DOHH2 (cell line): ENCODE data around the gene PHB1.

Experiments used
- H3F3A ChIP-seq: fragments of 200-600 bp; sonication (generic), shearing (Covaris generic); 2 replicates; pipeline ENCODE4 v1.6.0; 2016; ENCODE audit warnings: antibody characterized with exemption, mild to moderate bottlenecking; ENCODE audit not compliant: control insufficient read depth, insufficient read depth
- H3K27ac ChIP-seq: fragments of 200-600 bp; sonication (generic); 2 replicates; pipeline ENCODE4 v1.5.1; 2014; ENCODE audit warnings: low read depth, mild to moderate bottlenecking, low read length, moderate library complexity
- H3K27me3 ChIP-seq: fragments of 200-600 bp; sonication (generic); 2 replicates; pipeline ENCODE4 v1.6.1; 2014; ENCODE audit warnings: mild to moderate bottlenecking, low read length, mixed read lengths; ENCODE audit not compliant: control insufficient read depth
- H3K36me3 ChIP-seq: fragments of 200-600 bp; sonication (generic); 2 replicates; pipeline ENCODE4 v1.6.1; 2014; ENCODE audit warnings: mild to moderate bottlenecking, low read length, moderate library complexity, mixed read lengths; ENCODE audit not compliant: control insufficient read depth
- H3K4me1 ChIP-seq: fragments of 200-600 bp; sonication (generic); 2 replicates; pipeline ENCODE4 v1.6.1; 2014; ENCODE audit warnings: mild to moderate bottlenecking, low read length, mixed read lengths; ENCODE audit not compliant: control insufficient read depth
- H3K4me2 ChIP-seq: fragments of 200-600 bp; sonication (generic); 2 replicates; pipeline ENCODE4 v1.6.0; 2014; ENCODE audit warnings: mild to moderate bottlenecking, low read length, moderate library complexity
- H3K4me3 ChIP-seq: fragments of 200-600 bp; sonication (generic); 2 replicates; pipeline ENCODE4 v1.5.1; 2014; ENCODE audit warnings: mild to moderate bottlenecking, low read length, mixed read lengths
- H3K79me2 ChIP-seq: fragments of 200-600 bp; sonication (generic); 2 replicates; pipeline ENCODE4 v1.6.1; 2014; ENCODE audit warnings: mild to moderate bottlenecking, low read length, mixed read lengths; ENCODE audit not compliant: control insufficient read depth
- H3K9me2 ChIP-seq: fragments of 200-600 bp; sonication (generic); replicated peaks from 2 replicates; pipeline ENCODE4 v1.6.1; 2014; ENCODE audit warnings: mild to moderate bottlenecking, low read length, mixed read lengths; ENCODE audit not compliant: control insufficient read depth
- H3K9me3 ChIP-seq: fragments of 200-600 bp; sonication (generic); 2 replicates; pipeline ENCODE4 v1.6.1; 2014; ENCODE audit warnings: antibody characterized with exemption, low read length, mixed read lengths; ENCODE audit not compliant: control insufficient read depth, insufficient read depth
- H4K20me1 ChIP-seq: fragments of 200-600 bp; sonication (generic); 2 replicates; pipeline ENCODE4 v1.6.0; 2014; ENCODE audit warnings: low read depth, mild to moderate bottlenecking, antibody characterized with exemption, low read length, moderate library complexity; ENCODE audit not compliant: control insufficient read depth, insufficient read depth
- CTCF ChIP-seq: fragments of 200-600 bp; sonication (generic); IDR thresholded peaks from one replicate; pipeline ENCODE4 v1.5.1; 2014; ENCODE audit warnings: antibody characterized with exemption, mild to moderate bottlenecking, low read depth, low read length; ENCODE audit not compliant: poor library complexity, severe bottlenecking
- EZH2phosphoT487 ChIP-seq: fragments of 200-600 bp; sonication (generic); IDR thresholded peaks from 2 replicates; pipeline ENCODE4 v1.6.1; 2017; ENCODE audit warnings: borderline replicate concordance, mild to moderate bottlenecking, antibody characterized with exemption, low read length, moderate library complexity, mixed read lengths

The PHB1 gene

DNA sequence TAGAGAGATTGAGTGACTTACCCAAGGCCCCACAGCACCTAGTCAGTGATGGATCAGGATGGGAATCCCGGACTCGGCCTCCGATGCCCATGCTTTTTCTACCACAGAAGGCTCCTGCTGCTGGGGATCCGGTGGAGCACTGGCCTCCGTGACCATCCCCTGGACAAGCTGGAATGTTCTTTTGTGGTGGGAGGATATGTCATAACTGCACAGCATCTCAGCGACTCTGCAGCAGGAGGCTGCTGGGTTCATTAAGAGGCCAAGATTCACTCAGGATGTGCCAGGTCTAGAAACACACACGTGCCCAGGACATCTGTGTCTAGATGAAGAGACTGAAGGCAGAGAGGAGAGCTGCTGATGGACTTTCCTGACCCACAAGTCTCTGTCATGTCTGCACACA lies 45.7 kb upstream of the PHB1 start:
- Histone ChIP-seq H3K27ac (no peak overlapping the region), H3K79me2 (no peaks in the 10 kb centered on the region), H3K27me3 (peaks cover 33% of the 10 kb centered on the region), H3K4me2 (no peak overlapping the region), H3K36me3 (no peaks in the 10 kb centered on the region), H3F3A (no peaks in the 10 kb centered on the region), H3K4me3 (no peak overlapping the region), H3K9me3 (no peaks in the 10 kb centered on the region), H3K4me1 (no peaks in the 10 kb centered on the region), H3K9me2 (no peaks in the 10 kb centered on the region), H4K20me1 (no peaks in the 10 kb centered on the region)
- TF ChIP-seq EZH2phosphoT487 = no peak
- no peak for TF ChIP-seq CTCF

DNA sequence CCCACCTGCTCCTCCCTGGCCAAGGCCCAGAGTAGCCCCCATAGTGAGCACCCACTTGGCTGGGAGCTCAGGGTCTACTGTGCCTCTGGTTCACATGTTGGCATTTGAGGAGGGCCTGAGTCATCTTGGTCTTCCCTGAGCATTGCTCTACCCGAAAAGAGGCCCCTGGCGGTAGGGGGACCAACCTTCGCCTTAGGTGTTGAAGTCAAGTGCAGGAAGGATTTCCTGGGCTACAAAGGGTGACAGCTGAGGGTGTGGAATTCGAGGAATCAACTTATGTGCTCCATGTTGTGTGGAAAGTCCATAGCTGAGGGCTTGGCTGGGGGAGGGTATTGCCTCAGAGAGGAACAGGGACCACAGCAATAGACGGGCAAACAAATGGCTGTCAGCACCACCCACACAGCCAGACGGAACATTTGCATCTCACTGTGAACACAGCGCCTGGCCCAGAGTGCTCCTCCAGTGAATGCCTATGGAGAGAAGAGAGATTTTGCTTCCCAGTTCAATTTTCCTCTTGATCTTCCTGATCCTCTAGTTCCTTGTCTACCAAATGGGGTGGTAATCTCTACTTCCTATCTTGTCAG lies 44.8 kb upstream of the PHB1 start:
- H3K9me2 ChIP-seq = no peaks in the 10 kb centered on the region

DNA sequence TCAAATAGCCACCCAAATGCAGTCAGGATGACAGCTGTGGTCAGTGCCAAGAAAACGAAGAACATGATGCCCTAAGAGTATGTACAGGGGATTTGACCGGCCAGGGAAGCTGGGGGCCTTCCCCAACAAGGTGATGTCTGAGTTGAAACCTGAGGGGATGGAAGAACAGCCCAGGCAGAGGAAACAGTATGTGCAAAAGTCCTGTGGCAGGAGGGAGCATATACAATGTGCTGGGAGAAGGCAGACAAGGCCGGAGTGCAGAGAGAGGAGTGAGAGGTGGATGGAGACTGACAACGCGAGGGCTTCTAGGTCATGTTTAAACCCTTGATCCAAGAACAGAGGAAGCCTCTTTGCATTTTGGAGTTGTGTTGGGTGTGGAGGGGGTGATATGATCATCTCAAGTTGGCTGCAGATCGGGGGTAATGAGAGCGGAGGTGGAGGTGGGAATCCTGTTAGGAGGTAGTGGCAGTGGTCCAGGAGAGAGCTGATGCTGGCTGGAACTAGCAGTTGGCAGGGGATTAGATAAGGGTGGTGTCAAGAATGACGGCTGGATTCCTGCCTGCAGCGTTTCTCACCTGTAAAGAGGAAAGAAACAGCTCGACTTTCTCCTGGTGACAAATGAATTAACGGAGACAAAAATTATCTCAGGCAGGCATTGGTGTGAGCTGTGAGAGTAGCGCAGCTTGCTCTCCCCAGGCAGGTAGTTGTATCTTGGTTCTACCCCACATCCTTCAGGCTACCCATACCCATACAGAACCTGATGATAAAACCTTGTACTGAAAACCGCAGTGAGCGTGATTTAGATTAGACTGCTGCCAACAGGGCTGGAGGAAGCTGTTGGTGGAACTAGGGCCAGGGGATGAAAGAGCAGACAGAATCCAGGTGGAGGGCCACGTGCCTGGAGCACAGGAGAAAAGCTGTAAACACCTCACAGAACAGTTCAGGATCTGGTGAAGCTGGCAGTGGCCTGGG lies 43.2 kb upstream of the PHB1 start:
- no peak for TF ChIP-seq CTCF
- H3K27me3 ChIP-seq = peaks cover 42% of the 10 kb centered on the region

More for the DNA sequence above, 44.8 kb upstream of the PHB1 start:
- H3K4me3 ChIP-seq = no peak overlapping the region
- H3K27me3 ChIP-seq = peaks cover 36% of the 10 kb centered on the region
- no peak for TF ChIP-seq CTCF
- TF ChIP-seq EZH2phosphoT487 = no peak
- H3K27ac ChIP-seq = no peak overlapping the region
- no peaks in the 10 kb centered on the region for H3K79me2 ChIP-seq
- H3F3A ChIP-seq = no peaks in the 10 kb centered on the region
- H4K20me1 ChIP-seq = no peaks in the 10 kb centered on the region
- no peaks in the 10 kb centered on the region for H3K4me1 ChIP-seq
- no peak overlapping the region for H3K4me2 ChIP-seq
- H3K9me3 ChIP-seq = no peaks in the 10 kb centered on the region
- no peaks in the 10 kb centered on the region for H3K36me3 ChIP-seq

More for the DNA sequence above, 43.2 kb upstream of the PHB1 start:
- Histone ChIP-seq H3K4me2 (no peak overlapping the region), H3K79me2 (no peaks in the 10 kb centered on the region), H4K20me1 (no peaks in the 10 kb centered on the region), H3K9me2 (no peaks in the 10 kb centered on the region), H3K36me3 (no peaks in the 10 kb centered on the region), H3K4me3 (no peak overlapping the region), H3F3A (no peaks in the 10 kb centered on the region), H3K9me3 (no peaks in the 10 kb centered on the region), H3K4me1 (no peaks in the 10 kb centered on the region), H3K27ac (no peak overlapping the region)
